ENCODE results near the gene SPRR1B.

DNA sequence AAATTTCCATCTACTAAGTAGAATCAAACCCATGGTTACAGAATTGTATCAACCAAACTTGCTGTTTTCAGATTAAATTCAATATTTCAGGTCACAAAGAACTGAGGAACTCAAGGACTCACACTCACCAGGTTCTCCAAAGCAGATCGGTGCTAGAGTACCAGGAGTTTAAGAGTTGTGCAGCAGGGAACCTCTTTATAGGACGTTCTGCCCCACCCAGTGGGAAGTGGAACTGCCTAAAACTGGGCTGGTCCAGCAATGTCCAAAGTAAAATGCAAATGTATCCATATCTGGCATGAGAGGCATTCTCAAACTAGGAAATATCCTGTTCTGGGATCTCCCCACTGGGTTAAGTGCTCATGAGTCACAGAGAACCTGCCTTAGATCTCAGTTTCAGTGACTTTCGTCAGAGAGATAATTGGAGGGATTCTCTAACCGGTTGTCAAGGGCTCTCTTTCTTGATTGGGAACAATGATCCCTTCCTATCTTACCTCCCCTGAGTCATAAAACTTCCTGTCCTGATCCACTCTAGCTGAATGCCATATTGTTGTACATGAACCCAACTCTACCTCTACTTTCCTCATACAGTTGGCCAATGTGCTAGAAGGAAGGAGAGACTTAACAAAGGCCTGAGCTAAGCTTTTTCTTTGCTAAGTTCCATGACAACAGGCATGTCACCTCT is 10.1 kb downstream of the SPRR1B start, which contains the start of gene SPRR2D:
- no peak for TF ChIP-seq POLR2A (IDR thresholded peaks at IDR 0.05; ENCODE audit: low read depth, low read length)
- TF ChIP-seq TAF1 (IDR thresholded peaks at IDR 0.05; ENCODE audit: borderline replicate concordance, low read depth, low read length) = no peak
- TF ChIP-seq POLR2AphosphoS5 (IDR thresholded peaks at IDR 0.05; ENCODE audit: low read depth, low read length) = no peak
